ENCODE results near the gene GRIN1.

GRIN1 gene

DNA sequence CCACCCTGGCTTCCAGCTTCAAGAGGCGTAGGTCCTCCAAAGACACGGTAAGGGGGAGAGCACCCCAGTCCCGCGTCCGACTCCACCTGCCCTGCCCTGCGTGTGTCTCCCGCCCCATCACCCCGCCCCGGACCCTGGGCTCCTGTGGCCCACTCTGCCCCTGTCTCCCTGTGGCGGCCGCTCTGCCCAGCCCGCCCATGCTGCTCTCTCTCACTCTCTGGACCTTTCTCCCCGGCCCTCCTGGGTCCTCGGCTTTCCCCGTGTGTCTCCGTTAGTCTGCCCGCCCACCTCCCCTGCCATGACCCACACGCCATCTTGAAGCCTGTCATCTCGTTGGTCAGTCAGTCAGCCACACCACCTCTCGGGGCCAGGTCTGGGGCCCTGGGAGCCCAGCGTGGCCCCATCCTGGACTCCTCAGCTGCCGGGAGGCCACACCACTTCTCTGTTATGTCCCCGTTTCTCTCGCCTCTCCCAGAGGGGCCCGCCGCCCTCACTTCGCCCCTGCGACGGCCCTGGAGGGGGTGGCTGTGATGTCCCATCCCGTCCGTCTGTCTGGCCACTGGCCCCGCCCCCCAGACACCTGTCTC is 26.4 kb downstream of the GRIN1 start:
- DNase-seq = no peak

DNA sequence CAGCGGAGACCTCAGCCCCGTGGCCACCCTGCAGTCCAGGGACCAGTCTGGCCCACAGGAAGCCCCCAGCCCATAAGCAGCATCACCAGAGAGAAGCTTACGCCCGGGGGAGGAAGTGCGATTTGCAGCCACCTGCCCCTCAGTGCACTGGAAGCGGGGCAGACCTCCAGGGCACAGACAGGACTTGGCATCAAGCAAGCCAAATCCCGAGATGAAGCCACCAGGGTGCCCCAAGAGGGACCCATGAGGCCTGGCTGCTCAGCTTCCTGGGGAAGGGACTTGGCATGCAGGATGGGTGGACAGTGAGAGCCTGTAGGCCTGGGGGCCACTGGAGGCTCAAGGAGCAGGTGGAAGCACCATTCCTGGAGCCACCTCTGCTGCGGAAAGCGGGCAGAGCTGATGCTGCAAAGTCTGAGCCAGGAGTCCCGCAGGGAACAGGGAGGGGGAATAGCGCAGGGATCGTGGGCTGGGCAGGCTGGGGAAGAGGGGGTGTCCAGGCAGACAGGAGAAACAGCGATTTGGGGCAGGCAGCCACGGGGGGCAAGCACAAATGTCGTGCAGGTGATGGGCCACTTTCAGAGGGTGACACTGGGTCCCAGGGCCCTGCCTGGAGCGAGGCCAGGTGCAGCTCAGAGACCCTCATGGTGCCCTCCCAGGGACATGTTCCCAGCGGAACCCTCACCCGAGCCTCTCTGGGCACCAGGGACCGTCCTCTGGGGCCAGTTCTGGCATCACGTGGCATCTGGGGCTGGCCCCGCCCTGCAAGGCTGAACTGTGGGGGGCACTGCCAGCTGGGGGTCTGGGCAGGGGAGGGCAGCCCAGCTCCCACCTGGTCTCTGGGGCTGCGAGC is 27.7 kb downstream of the GRIN1 start:
- no peak for DNase-seq

DNA sequence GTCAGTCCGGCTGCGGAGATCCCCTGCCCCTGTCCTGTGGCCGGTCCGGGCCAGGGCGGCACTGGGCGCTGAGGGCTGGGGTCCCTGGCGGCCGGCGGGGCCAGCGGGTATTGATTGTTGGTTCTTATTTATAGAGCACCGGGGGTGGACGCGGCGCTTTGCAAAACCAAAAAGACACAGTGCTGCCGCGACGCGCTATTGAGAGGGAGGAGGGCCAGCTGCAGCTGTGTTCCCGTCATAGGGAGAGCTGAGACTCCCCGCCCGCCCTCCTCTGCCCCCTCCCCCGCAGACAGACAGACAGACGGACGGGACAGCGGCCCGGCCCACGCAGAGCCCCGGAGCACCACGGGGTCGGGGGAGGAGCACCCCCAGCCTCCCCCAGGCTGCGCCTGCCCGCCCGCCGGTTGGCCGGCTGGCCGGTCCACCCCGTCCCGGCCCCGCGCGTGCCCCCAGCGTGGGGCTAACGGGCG is 28.4 kb downstream of the GRIN1 start:
- peak in 1 of 3 experiments; percentile 16 for DNase-seq

- peak in 2 of 3 experiments; percentile 33 to 55 for DNase-seq
Observed at GRCh38 chr9:137167747-137168572, 29.0 kb downstream of the GRIN1 start.

- DNase-seq = peak in 2 of 3 experiments; percentile 57 to 67
Observed at GRCh38 chr9:137168573-137168903, 29.6 kb downstream of the GRIN1 start.

- peak; percentile 52 to 96 (median 96) for DNase-seq
Observed at GRCh38 chr9:137168904-137169856, 30.2 kb downstream of the GRIN1 start.

GRCh38 chr9:137169896-137170358 is 31.0 kb downstream of the GRIN1 start, which contains the start of gene LRRC26:
Gene LRRC26 (minus strand): TSS chr9:137170051. CDS start chr9:137169943, 108 bp downstream.
- DNase-seq = no peak

GRCh38 chr9:137170486-137171148 is 31.7 kb downstream of the GRIN1 start:
- no peak for DNase-seq

DNA sequence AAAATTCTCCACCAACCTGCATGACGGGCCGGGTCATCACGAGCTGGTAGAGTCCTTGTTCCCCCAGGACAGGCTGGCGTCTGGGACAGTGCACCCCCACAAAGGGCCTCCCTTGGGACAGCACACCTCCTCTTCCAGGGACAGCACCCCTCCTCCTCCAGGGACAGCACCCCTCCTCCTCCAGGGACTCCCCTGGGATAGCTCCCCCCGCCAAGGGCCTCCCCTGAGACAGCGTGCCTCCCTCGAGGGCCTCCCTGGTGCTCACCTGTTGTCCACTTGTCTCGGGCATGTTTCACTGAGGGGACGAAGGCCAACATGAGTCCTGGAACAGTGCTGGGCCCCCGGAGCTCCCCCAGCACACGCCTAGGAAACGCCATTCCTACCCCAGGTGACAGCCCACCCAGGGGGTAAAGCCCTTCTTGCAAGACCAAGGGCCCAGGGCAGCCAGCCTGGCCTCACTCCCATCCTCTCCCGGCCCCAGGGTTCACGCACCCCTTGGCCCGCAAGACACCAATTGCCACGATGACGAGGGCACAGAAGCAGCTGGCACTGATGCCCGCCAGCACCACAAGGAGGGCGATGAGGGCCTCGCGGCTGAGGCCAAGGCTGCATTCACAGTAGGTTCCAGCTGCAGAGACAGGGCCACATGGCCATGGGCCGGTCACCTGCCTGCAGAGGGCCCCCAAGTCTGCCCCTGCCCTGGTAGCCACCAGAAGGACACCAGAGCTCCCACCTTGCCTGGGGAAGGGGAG is 32.4 kb downstream of the GRIN1 start:
- DNase-seq = no peak

DNA sequence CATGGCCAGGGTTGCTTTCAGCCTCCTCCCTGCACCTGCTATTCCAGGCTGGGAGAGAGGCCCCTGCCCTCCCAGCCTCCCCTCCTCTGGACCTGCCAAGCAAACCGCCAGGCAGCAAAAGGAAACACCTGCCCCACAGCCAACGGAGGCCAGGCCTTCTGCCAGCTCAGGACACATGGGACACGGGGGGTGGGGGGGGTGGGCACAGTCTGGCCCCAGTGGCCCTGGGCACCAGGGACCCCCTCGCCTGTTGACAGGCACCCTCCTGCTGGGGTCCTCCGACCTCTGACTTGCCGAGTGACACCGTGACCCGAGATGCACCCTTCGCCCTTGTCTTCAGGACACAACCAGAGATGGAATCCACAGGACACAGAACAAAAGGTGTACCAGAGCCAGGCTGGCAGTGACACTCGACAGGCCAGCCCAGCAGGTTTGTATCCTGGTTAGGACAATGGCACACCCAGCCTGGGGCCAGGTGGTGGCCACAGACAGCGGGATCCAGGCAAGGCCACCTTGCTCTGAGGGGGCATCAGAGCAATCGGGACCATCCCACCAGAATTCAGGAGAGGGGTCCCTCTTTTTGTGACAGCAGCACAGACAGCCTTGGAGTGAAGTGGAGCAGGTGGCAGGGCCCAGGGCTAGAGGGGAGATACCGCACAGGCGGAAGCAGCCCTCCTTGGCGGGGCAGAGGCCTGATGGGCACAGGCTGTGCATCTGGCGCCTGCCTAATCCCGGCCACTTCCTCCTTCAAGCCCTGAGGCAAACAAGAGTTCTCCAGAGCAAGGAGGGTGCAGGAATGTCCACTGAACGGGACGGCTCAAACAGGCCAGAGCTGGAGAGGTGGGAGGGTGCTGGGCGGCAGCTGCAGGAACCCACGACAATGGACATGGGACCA is 34.2 kb downstream of the GRIN1 start:
- DNase-seq = no peak

GRCh38 chr9:137173796-137174664 is 35.1 kb downstream of the GRIN1 start:
- DNase-seq = no peak

DNA sequence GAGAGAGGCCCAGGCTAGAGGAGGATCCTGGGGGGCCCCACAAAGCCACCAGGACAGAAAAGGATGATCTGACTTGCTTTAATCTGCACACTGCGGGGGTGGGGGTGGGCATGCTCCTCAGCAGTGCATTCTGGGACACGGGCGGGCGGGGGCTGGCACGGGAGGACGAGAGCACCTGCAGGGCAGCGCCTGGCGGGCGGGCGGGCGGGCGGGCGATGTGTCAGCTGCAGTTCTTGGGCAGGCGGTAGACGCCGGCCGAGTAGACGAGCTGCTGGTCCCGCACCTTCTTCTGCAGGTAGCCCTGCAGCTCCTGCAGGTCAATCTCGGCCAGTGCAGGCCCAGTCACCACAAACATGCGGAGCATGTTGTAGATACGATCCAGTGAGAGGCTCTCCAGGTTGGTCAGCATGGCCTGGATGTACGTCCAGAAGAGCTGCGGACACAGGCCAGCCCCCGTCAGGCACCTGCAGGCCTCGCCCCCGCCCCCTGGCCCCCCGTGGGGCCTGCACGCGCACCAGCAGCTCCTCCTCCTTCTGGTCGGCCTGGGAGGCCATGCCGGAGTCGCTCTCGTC is 35.9 kb downstream of the GRIN1 start:
- DNase-seq = peak in 2 of 3 experiments; percentile 79 to 82

- peak in 1 of 3 experiments; percentile 51 for DNase-seq
Observed at GRCh38 chr9:137175345-137175961, 36.5 kb downstream of the GRIN1 start.

- peak in 1 of 3 experiments; percentile 31 for DNase-seq
Observed at GRCh38 chr9:137176302-137177182, 37.6 kb downstream of the GRIN1 start.

DNA sequence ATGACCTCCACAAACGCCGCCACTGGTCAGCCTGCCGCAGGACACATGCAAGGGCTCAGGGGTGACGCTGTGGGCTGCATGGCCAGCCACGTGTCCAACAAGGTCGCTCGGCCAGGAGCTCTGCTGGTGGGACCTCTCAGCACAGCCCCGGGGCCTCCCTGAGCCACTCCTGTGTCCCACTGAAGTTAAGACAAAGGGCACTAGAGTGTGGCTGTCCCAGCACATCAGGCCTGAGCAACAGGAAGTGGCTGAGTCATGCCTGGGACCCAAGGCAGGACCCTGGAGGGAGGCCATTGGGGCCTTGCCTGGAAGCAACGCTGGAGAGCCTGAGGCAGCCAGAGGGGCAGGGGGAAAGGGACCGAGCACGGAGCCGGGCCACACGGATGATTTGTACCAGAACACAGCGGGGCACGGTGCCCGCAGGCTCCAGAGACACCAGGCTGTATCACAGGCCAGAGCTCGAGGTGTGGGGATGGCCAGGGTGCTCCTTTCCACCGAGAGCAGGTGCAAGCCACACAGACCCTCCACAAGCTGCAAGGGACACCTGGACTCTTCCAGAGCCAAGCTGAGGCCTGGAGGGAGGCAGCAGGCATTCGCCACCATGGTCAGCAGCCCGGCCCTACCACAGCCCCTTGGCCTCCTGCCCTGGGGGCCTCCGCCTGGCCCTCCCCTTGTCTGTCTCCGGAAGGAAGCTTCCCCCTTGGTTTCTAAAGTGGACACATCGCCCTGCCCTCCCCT is 39.4 kb downstream of the GRIN1 start:
- no peak for DNase-seq

Data from NCI-H1417 (cell line).